Subcutaneous adipose tissue (tissue), 4 donors: ENCODE results near the gene CNN3. TPM values are rescaled to one million over a fixed set of nuclear protein-coding genes. Genes with fewer than 3 reads are reported as not detected.

ENCODE experiments used
- total RNA-seq, 4 donors: library from RNA; depleted of rRNA; stranded (reverse); fragments of >200 nt; gene quantifications; one replicate each; pipeline ENCODE4 v1.1.0, GENCODE V29; 2016
- TF ChIP-seq, protein P1 (sequence below): fragments of 450-650 bp; IDR thresholded peaks from one replicate; pipeline ENCODE4 v1.5.1; 2016; ENCODE audit warnings: low read depth, mild to moderate bottlenecking, control low read depth, antibody characterized with exemption, moderate library complexity

The CNN3 gene
- total RNA-seq, 4 donors from 2014 or later = 99.6 to 172 (median 151) TPM

DNA sequence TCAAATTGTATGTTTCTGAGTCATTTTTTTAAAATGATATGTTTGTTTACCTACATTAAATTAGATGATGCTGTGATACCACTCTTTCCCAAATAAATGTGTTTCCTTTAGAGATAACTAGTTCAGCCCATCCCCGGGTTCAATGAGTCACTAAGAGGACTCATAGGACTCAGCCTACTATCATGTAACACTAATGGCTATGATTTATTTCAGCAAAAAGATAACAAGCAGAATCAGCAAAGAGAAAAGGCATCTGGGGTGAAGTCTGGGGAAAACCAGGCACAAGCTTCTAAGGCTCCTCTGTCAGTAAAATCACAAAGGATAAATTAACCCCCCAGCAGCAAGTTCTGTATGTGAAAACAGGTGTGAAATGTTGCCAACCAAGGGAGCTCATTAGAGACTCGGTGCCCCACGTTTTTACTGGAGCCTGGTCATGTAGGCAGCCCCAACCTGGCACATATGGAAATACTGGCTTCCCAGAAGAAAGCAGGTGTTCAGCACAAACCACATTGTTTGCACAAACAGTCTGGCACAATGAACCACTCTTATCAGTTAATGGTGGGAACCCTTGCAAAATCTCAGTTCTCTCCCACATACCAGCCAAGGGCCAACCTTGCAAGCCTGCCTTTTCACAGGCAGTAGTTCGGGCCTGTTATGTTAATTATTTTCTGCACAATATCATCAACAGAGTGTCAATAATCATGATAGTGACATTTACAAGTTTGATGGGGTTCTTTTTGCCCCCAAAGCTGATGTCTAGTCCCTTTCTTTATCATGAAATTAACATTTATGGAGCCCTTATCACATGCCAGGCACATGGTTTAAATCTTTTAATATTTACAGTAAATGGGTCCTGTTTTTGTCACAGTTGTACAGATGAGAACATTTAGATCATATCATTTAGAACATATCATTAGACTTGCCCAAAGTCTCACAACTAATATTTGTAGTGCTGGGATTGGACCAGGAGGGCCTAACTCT is 23.1 kb upstream of the CNN3 start:
- TF ChIP-seq, protein P1, sequence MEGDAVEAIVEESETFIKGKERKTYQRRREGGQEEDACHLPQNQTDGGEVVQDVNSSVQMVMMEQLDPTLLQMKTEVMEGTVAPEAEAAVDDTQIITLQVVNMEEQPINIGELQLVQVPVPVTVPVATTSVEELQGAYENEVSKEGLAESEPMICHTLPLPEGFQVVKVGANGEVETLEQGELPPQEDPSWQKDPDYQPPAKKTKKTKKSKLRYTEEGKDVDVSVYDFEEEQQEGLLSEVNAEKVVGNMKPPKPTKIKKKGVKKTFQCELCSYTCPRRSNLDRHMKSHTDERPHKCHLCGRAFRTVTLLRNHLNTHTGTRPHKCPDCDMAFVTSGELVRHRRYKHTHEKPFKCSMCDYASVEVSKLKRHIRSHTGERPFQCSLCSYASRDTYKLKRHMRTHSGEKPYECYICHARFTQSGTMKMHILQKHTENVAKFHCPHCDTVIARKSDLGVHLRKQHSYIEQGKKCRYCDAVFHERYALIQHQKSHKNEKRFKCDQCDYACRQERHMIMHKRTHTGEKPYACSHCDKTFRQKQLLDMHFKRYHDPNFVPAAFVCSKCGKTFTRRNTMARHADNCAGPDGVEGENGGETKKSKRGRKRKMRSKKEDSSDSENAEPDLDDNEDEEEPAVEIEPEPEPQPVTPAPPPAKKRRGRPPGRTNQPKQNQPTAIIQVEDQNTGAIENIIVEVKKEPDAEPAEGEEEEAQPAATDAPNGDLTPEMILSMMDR = no peak

DNA sequence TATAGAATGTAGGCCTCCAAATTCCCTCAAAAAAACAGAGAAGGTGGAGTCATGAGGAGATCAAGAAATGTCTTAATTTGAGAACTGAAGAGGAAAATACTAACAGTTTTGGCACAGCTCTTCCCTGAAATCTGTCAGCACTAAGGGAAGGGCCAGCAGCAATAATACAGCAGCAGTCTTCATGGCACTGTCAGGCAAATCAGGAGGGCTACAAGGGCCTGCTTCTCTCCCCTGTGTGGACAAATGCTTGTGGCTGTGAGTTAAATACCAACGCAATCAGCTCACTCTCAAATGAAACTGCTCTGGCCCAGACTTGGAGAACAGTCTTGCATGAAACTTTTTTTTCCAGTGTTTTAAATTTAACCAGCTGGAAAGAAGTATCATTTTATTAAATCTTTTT is 20.5 kb upstream of the CNN3 start:
- TF ChIP-seq, protein P1 = no peak

DNA sequence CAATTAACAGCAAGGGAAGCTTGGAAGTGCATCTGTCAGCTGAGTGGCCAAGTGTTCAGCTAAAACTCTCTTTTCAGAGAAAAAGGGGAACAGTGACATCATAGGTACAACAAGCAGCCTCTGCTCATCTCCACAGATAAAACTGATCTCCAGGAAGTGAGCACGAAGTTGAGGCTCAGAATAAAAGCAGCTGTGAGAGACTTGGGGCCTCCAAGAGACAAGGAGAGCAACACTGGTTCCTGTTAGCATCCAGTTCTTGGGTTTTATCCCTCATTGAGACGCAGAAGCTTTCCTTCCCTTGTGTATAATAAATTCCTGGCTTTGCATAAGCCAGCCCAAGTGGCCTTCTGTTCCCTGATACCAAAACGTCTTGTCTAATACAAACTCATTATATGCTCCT is 20.0 kb upstream of the CNN3 start:
- TF ChIP-seq, protein P1 = no peak

DNA sequence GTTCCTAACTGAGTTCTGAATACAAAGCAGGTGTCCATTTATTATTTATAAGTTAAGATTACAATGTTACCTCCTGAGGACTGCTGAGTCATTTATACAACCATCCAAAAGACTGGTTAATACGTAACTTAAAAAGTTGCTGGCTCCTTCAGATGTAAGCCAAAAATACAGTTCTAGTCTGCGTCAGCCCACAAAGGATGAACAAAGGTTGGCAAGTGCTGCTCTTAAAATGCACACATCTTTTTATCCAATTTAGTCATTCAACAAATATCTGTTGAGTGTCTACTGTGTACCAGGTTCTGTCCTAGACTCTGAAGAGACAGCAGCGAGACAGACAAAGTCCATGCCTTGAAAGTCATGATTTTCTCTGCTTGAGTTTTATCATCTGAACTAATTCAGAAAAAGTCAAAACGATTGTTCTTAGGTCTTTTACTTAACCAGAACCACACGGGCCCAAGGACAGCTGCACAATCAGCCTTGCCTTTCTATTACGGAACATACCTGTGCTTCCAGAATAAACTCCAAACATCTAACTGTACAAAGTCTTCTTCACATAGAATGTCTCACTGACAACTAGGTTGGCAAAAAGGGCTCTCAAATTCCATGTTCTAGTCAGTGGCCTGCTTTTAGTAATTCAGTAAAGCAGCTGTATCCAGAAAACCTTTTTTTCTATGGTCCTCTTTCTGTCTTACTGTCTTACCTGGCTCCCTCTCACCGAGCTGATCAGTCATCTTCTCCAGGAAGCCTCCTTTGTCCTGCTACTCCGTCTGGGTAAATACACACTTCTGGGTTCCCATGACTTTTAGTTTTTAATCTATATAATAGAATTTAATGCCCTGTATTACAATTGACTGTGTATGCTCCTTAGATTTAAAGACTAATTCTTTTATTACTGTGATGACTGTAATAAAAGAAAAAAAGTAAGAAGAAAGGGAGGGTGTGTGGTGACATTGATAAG is 15.5 kb upstream of the CNN3 start:
- TF ChIP-seq, protein P1 = no peak

DNA sequence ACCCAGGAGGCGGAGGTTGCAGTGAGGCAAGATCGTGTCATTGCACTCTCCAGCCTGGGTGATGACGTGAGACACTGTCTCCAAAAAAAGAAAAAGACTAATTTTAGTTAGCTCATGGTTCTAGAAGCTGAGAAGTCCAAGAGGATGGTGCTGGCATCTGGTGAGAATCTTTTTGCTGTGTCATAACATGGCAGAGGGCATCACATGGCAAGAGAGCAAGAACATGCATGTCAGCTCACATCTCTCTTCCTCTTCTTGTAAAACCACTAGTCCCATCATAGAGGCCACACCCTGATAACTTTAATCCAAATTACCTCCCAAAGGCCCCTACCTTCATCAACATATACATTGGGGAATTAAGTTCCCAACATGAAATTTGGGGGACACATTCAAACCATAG is 13.8 kb upstream of the CNN3 start:
- TF ChIP-seq, protein P1 = no peak

DNA sequence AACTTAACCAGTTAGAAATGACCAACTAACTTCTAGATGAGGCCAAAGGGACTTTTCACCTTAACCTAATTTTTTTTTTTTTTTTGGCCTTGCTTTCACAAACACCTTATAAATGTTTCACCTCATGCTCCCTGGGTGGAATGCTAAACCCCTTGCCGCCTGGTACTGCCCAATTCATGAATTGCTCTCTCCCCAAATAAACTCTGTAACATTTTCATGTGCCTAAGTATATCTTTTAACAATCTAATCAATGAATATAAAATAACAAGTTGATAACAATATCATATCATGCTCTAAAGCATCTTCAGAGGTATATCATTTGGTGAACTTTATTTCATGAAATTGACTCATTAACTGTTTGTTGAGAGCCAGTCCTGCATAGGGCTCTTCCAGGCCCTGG is 10.9 kb upstream of the CNN3 start:
- TF ChIP-seq, protein P1 = no peak
